HEK293 (cell line): ENCODE data around the gene PLEKHA6.

ENCODE experiments used
- GLIS1 ChIP-seq: fragments of 450-650 bp; formaldehyde crosslinking; IDR thresholded peaks from 2 replicates; pipeline ENCODE4 v1.5.1; 2016; ENCODE audit warnings: missing biosample characterization, missing genetic modification characterization
- KLF10 ChIP-seq: fragments of 450-650 bp; IDR thresholded peaks from 2 replicates; pipeline ENCODE4 v1.5.1; 2018; ENCODE audit warnings: missing biosample characterization, mild to moderate bottlenecking, missing genetic modification characterization
- TCF7L2 ChIP-seq: IDR thresholded peaks from 2 replicates; pipeline ENCODE4 v1.6.1; 2011; ENCODE audit warnings: low read depth, mild to moderate bottlenecking, inconsistent platforms, low read length, moderate library complexity, borderline replicate concordance
- YY1 ChIP-seq: fragments of 450-650 bp; formaldehyde crosslinking; IDR thresholded peaks from 2 replicates; pipeline ENCODE4 v1.5.1; 2018; ENCODE audit warnings: missing biosample characterization, missing genetic modification characterization
- ZBTB17 ChIP-seq: fragments of 450-650 bp; formaldehyde crosslinking; IDR thresholded peaks from 2 replicates; pipeline ENCODE4 v1.5.1; 2016; ENCODE audit warnings: missing biosample characterization, missing genetic modification characterization
- ZNF10 ChIP-seq: fragments of 450-650 bp; formaldehyde crosslinking; IDR thresholded peaks from 2 replicates; pipeline ENCODE4 v1.5.1; 2017; ENCODE audit warnings: missing biosample characterization, missing genetic modification characterization
- ZNF350 ChIP-seq: fragments of 450-650 bp; formaldehyde crosslinking; IDR thresholded peaks from 2 replicates; pipeline ENCODE4 v1.5.0; 2017; ENCODE audit warnings: missing biosample characterization, mild to moderate bottlenecking, missing genetic modification characterization
- ZNF530 ChIP-seq: fragments of 450-650 bp; formaldehyde crosslinking; IDR thresholded peaks from 2 replicates; pipeline ENCODE4 v1.5.1; 2016; ENCODE audit warnings: low read depth, missing biosample characterization, missing genetic modification characterization
- ZNF776 ChIP-seq: fragments of 450-650 bp; formaldehyde crosslinking; IDR thresholded peaks from 2 replicates; pipeline ENCODE4 v1.5.0; 2017; ENCODE audit warnings: missing biosample characterization, missing genetic modification characterization, borderline replicate concordance
- TF ChIP-seq, protein P1 (sequence below): fragments of 450-650 bp; formaldehyde crosslinking; IDR thresholded peaks from 2 replicates; pipeline ENCODE4 v1.5.1; 2016; ENCODE audit warnings: missing biosample characterization, missing genetic modification characterization
- TF ChIP-seq, protein P2 (sequence below): fragments of 450-650 bp; formaldehyde crosslinking; IDR thresholded peaks from 2 replicates; pipeline ENCODE4 v1.5.1; 2016; ENCODE audit warnings: missing biosample characterization, missing genetic modification characterization
- TF ChIP-seq, protein P3 (sequence below): fragments of 450-650 bp; formaldehyde crosslinking; IDR thresholded peaks from 2 replicates; pipeline ENCODE4 v1.5.1; 2017; ENCODE audit warnings: missing biosample characterization, missing genetic modification characterization
- TF ChIP-seq, protein P4 (sequence below): fragments of 450-650 bp; formaldehyde crosslinking; IDR thresholded peaks from 2 replicates; pipeline ENCODE4 v1.5.1; 2016; ENCODE audit warnings: missing biosample characterization, missing genetic modification characterization, borderline replicate concordance

DNA sequence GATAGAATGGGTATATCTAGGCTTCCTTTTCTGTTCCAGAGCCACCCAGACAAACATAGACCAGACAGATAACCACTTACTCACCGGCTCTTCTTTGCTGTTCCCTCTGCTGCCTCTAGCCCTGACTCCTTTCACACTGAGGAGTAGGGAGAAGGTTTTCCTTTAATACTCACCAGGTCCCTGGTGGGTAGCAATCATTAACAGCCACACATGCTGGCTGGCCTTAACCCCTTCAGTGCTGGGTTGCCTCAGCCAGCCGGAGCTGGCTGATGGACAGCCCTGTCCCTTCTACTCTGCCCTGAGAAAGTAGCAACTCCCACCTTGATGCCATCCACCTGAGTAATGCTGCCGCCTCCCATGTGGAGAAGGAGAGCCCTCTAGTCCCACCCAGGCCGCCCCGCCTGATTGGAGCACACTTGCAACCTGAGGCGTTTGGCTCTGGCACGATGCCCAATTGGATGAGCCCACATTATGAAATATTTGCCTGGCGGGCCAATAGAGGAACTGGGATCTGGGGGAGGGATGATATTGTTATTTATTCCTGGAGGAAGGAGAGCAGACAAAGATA lies 71.6 kb downstream of the PLEKHA6 start:
- TF ChIP-seq, protein P1, sequence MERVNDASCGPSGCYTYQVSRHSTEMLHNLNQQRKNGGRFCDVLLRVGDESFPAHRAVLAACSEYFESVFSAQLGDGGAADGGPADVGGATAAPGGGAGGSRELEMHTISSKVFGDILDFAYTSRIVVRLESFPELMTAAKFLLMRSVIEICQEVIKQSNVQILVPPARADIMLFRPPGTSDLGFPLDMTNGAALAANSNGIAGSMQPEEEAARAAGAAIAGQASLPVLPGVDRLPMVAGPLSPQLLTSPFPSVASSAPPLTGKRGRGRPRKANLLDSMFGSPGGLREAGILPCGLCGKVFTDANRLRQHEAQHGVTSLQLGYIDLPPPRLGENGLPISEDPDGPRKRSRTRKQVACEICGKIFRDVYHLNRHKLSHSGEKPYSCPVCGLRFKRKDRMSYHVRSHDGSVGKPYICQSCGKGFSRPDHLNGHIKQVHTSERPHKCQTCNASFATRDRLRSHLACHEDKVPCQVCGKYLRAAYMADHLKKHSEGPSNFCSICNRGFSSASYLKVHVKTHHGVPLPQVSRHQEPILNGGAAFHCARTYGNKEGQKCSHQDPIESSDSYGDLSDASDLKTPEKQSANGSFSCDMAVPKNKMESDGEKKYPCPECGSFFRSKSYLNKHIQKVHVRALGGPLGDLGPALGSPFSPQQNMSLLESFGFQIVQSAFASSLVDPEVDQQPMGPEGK: no peak
- TF ChIP-seq KLF10 (0 out of 2 replicates have a peak, but pooled peaks have one; percentile 49), ZBTB17 (0 out of 2 replicates have a peak, but pooled peaks have one; percentile 50), TCF7L2 (no peak), YY1 (tag by site-specific recombination) (no peak), ZNF350 (tag by site-specific recombination) (no peak), ZNF10 (tag by site-specific recombination) (no peak), ZNF776 (tag by site-specific recombination) (no peak), GLIS1 (peak; percentile 17; the same call in 1 of the 2 replicates), ZNF530 (tag by site-specific recombination) (no peak)
- TF ChIP-seq, protein P2, sequence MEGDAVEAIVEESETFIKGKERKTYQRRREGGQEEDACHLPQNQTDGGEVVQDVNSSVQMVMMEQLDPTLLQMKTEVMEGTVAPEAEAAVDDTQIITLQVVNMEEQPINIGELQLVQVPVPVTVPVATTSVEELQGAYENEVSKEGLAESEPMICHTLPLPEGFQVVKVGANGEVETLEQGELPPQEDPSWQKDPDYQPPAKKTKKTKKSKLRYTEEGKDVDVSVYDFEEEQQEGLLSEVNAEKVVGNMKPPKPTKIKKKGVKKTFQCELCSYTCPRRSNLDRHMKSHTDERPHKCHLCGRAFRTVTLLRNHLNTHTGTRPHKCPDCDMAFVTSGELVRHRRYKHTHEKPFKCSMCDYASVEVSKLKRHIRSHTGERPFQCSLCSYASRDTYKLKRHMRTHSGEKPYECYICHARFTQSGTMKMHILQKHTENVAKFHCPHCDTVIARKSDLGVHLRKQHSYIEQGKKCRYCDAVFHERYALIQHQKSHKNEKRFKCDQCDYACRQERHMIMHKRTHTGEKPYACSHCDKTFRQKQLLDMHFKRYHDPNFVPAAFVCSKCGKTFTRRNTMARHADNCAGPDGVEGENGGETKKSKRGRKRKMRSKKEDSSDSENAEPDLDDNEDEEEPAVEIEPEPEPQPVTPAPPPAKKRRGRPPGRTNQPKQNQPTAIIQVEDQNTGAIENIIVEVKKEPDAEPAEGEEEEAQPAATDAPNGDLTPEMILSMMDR (tag by site-specific recombination): no peak
- TF ChIP-seq, protein P3, sequence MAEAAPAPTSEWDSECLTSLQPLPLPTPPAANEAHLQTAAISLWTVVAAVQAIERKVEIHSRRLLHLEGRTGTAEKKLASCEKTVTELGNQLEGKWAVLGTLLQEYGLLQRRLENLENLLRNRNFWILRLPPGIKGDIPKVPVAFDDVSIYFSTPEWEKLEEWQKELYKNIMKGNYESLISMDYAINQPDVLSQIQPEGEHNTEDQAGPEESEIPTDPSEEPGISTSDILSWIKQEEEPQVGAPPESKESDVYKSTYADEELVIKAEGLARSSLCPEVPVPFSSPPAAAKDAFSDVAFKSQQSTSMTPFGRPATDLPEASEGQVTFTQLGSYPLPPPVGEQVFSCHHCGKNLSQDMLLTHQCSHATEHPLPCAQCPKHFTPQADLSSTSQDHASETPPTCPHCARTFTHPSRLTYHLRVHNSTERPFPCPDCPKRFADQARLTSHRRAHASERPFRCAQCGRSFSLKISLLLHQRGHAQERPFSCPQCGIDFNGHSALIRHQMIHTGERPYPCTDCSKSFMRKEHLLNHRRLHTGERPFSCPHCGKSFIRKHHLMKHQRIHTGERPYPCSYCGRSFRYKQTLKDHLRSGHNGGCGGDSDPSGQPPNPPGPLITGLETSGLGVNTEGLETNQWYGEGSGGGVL (tag by site-specific recombination): no peak
- TF ChIP-seq, protein P4, sequence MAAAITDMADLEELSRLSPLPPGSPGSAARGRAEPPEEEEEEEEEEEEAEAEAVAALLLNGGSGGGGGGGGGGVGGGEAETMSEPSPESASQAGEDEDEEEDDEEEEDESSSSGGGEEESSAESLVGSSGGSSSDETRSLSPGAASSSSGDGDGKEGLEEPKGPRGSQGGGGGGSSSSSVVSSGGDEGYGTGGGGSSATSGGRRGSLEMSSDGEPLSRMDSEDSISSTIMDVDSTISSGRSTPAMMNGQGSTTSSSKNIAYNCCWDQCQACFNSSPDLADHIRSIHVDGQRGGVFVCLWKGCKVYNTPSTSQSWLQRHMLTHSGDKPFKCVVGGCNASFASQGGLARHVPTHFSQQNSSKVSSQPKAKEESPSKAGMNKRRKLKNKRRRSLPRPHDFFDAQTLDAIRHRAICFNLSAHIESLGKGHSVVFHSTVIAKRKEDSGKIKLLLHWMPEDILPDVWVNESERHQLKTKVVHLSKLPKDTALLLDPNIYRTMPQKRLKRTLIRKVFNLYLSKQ (tag by site-specific recombination): no peak
